Lower lobe of right lung (tissue), 2 donors: ENCODE data around the gene KIF27. TPM values are rescaled to one million over a fixed set of nuclear protein-coding genes. Genes with fewer than 3 reads are reported as not detected.

ENCODE experiments used
- ATAC-seq, 2 donors: fragments of 200-7000 bp; cut with Tn5 transposase; one replicate each; pipeline ENCODE4 v1.9.1; 2020 to 2022; ENCODE audit warnings: mild to moderate bottlenecking in 2 of 2, moderate library complexity in 2 of 2
- DNase-seq: peaks from one replicate; pipeline ENCODE4 v3.0.0-alpha.2; 2020
- H3K27ac ChIP-seq: fragments of 200-600 bp; one replicate; pipeline ENCODE4 v1.8.0; 2022
- H3K27me3 ChIP-seq: fragments of 200-600 bp; one replicate; pipeline ENCODE4 v1.8.0; 2022; ENCODE audit warnings: low read depth
- H3K36me3 ChIP-seq: fragments of 200-600 bp; one replicate; pipeline ENCODE4 v1.8.0; 2022; ENCODE audit warnings: mild to moderate bottlenecking
- H3K4me1 ChIP-seq: fragments of 200-600 bp; one replicate; pipeline ENCODE4 v1.8.0; 2022
- H3K4me3 ChIP-seq: fragments of 200-600 bp; one replicate; pipeline ENCODE4 v1.8.0; 2022; ENCODE audit warnings: mild to moderate bottlenecking
- H3K9me3 ChIP-seq: fragments of 200-600 bp; one replicate; pipeline ENCODE4 v1.8.0; 2022
- CTCF ChIP-seq: fragments of 200-600 bp; IDR thresholded peaks from one replicate; pipeline ENCODE4 v1.8.0; 2022; ENCODE audit warnings: antibody characterized with exemption, mild to moderate bottlenecking
- intact Hi-C: fragments of 100-400 bp; cut with DNase I; formaldehyde crosslinking; loops from one replicate; pipeline ENCODE4 v1.11.0; 2022
- microRNA-seq: library from miRNA; unstranded; fragments of <30 nt; microRNA quantifications from one replicate; pipeline ENCODE4 v1.2.0, GENCODE V29; 2020; ENCODE audit warnings: borderline number of aligned reads
- total RNA-seq: library from RNA; stranded (reverse); fragmentation: NEBNext Ultra II Directional; extraction: Animal tissue kit (Norgen Biotek cat#: 25700); gene quantifications from one replicate; pipeline ENCODE4 v1.2.1, GENCODE V29; 2021
- donor health status: DM: no; HTN: yes; CAD: no; lungs with severe emphysema.

Gene KIF27
- total RNA-seq, 1 donor from 2014 or later = 10.4 TPM

- ATAC-seq (no peak), DNase-seq (no peak)
- Histone ChIP-seq H3K4me3 (no peak overlapping the region), H3K27ac (no peak overlapping the region), H3K4me1 (no peaks in the 10 kb centered on the region), H3K36me3 (peaks cover 4% of the 10 kb centered on the region), H3K27me3 (no peaks in the 10 kb centered on the region), H3K9me3 (no peaks in the 10 kb centered on the region)
- no peak for TF ChIP-seq CTCF
- intact Hi-C loops = no loop called here
These were observed 128.5 kb downstream of the KIF27 start for GRCh38 chr9:83792746-83793145.

Small RNA genes lying within 50 kb of the gene (microRNA-seq; reads per million reads assigned to microRNA genes)
- 12.1 reads per million, percentile 19 among the genes with 10 or more reads in this experiment for gene MIR7-1

Other genes starting within 250 kb of the KIF27 start
- 88.4 TPM for gene UBQLN1, start 213.5 kb downstream of the KIF27 start, total RNA-seq
- gene GKAP1, start 103.7 kb downstream of the KIF27 start, total RNA-seq = 5.8 TPM
- gene HNRNPK, start 58.8 kb upstream of the KIF27 start, total RNA-seq = 390 TPM
- gene RMI1, start 59.4 kb upstream of the KIF27 start, total RNA-seq = 6.7 TPM